Left kidney (tissue), 2 donors: Measurements from ENCODE around the gene PDE8B. TPM values are rescaled to one million over a fixed set of nuclear protein-coding genes. Genes with fewer than 3 reads are reported as not detected.

Experiments
- DNase-seq: peaks from one replicate; pipeline ENCODE4 v3.0.0-alpha.2; 2013
- polyA plus RNA-seq: library from polyadenylated mRNA; unstranded; fragments of 120-200 nt; gene quantifications from one replicate; pipeline ENCODE4 v1.2.1, GENCODE V29; 2013; ENCODE audit not compliant: insufficient read length

The PDE8B gene
- polyA plus RNA-seq, 1 donor, result 6.0 TPM

- DNase-seq, result no peak
These were observed 74.9 kb downstream of the PDE8B start for GRCh38 chr5:77285251-77285841.

- DNase-seq, result no peak
These were observed 81.7 kb downstream of the PDE8B start for GRCh38 chr5:77292026-77292757.

- no peak for DNase-seq
These were observed 83.7 kb downstream of the PDE8B start for GRCh38 chr5:77294185-77294584.

GRCh38 chr5:77295863-77296378, 85.4 kb downstream of the PDE8B start:
- DNase-seq, result no peak

GRCh38 chr5:77298146-77298545, 87.7 kb downstream of the PDE8B start:
- no peak for DNase-seq

GRCh38 chr5:77300451-77300850, 90.0 kb downstream of the PDE8B start:
- no peak for DNase-seq

- DNase-seq, result no peak
These were observed 91.0 kb downstream of the PDE8B start for GRCh38 chr5:77301447-77301883.

- no peak for DNase-seq
These were observed 91.8 kb downstream of the PDE8B start for GRCh38 chr5:77302247-77302646.

GRCh38 chr5:77302653-77303052, 92.2 kb downstream of the PDE8B start:
- DNase-seq, result no peak

- no peak for DNase-seq
These were observed 93.9 kb downstream of the PDE8B start for GRCh38 chr5:77304388-77304787.

GRCh38 chr5:77305222-77305846, 94.9 kb downstream of the PDE8B start:
- no peak for DNase-seq

- no peak for DNase-seq
These were observed 95.5 kb downstream of the PDE8B start for GRCh38 chr5:77305956-77306355.

- no peak for DNase-seq
These were observed 96.1 kb downstream of the PDE8B start for GRCh38 chr5:77306531-77306930.

GRCh38 chr5:77308154-77308960, 97.9 kb downstream of the PDE8B start:
- no peak for DNase-seq

- no peak for DNase-seq
These were observed 98.7 kb downstream of the PDE8B start for GRCh38 chr5:77309140-77309539.

- DNase-seq, result no peak
These were observed 100.2 kb downstream of the PDE8B start for GRCh38 chr5:77310494-77311213.

GRCh38 chr5:77311214-77311571, 100.7 kb downstream of the PDE8B start:
- no peak for DNase-seq

GRCh38 chr5:77312413-77312812, 101.9 kb downstream of the PDE8B start:
- no peak for DNase-seq

- no peak for DNase-seq
These were observed 106.6 kb downstream of the PDE8B start for GRCh38 chr5:77316871-77317661.

GRCh38 chr5:77318060-77318459, 107.6 kb downstream of the PDE8B start:
- no peak for DNase-seq
